BLaER1 treated with 17β-estradiol and CSF1 and Interleukin-3, amounts not matched to agents 10 nM and 100 nM (cell line): Measurements from ENCODE around the gene SOD2.
"Not testable (repeated sequence)": the region's sequence is repeated elsewhere in the genome, so short reads cannot be mapped to it uniquely, and the experiment has no call there.

Source experiments
- H3K27ac ChIP-seq, 11 experiments: shearing (Covaris generic); formaldehyde crosslinking; 2 replicates each; pipeline ENCODE4 v1.8.1; 2022
- H3K27me3 ChIP-seq, 11 experiments: shearing (Covaris generic); formaldehyde crosslinking; 2 replicates each; pipeline ENCODE4 v1.8.1; 2022
- H3K36me3 ChIP-seq, 11 experiments: shearing (Covaris generic); formaldehyde crosslinking; 2 replicates each; pipeline ENCODE4 v1.8.1; 2022
- H3K4me1 ChIP-seq, 10 experiments: shearing (Covaris generic); formaldehyde crosslinking; 2 replicates each; pipeline ENCODE4 v1.8.1; 2022
- H3K4me2 ChIP-seq, 11 experiments: shearing (Covaris generic); formaldehyde crosslinking; 2 replicates each; pipeline ENCODE4 v1.8.1; 2022
- H3K4me3 ChIP-seq, 10 experiments: shearing (Covaris generic); formaldehyde crosslinking; 2 replicates each; pipeline ENCODE4 v1.8.1; 2022
- H3K9ac ChIP-seq, 11 experiments: shearing (Covaris generic); formaldehyde crosslinking; 2 replicates each; pipeline ENCODE4 v1.8.1; 2022
- H3K9me3 ChIP-seq, 11 experiments: shearing (Covaris generic); formaldehyde crosslinking; replicated peaks in 1 of 11; 2 replicates each; pipeline ENCODE4 v1.8.1; 2022
- H4K20me1 ChIP-seq, 11 experiments: shearing (Covaris generic); formaldehyde crosslinking; 2 replicates each; pipeline ENCODE4 v1.8.1; 2022
- Cebpa-rat ChIP-seq, 11 experiments: shearing (Covaris generic); IDR thresholded peaks; 2 replicates each; pipeline ENCODE4 v1.8.1; 2022

The SOD2 gene

DNA sequence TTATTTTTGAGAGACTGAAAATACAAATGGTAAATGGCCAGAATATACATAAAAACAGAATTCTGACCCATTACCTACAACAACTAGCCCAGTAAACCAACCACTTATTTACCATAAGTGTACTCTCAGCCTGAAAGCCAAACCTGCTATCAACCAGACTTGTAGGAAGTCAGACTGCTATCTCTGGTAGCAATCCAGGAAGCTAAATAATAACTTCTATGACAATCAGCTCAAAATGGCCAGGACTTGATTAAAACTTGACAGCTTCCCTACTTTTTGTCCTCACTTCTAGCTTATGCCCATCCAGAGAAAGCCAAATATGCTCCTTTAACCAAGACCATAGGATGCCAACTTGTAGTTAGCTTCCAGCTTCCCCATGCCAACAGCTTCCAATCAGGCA lies 29.6 kb upstream of the SOD2 start:
- TF ChIP-seq Cebpa-rat (IDR thresholded peaks at IDR 0.05): no peak
- peaks cover 13 to 49% (median 22%) of the 10 kb centered on the region in 10 experiments; a peak in 19 of 20 replicates for H3K4me1 ChIP-seq
- H3K27ac ChIP-seq: no peak overlapping the region
- no peak overlapping the region for H3K4me3 ChIP-seq
- no peak overlapping the region for H3K4me2 ChIP-seq
- peaks cover 0 to 14% (median 2%) of the 10 kb centered on the region in 11 experiments; a peak in 11 of 22 replicates for H4K20me1 ChIP-seq
- no peaks in the 10 kb centered on the region for H3K27me3 ChIP-seq
- H3K9ac ChIP-seq: no peak overlapping the region
- H3K36me3 ChIP-seq: peaks cover 9 to 44% (median 29%) of the 10 kb centered on the region in 11 experiments; a peak in 20 of 22 replicates
- H3K9me3 ChIP-seq: peaks cover 5 to 14% (median 11%) of the 10 kb centered on the region in 11 experiments; a peak in 17 of 22 replicates

GRCh38 chr6:159721981-159722380 lies 28.9 kb upstream of the SOD2 start:
- H3K27me3 ChIP-seq, H3K9ac ChIP-seq, H3K4me3 ChIP-seq, H3K4me2 ChIP-seq, H3K27ac ChIP-seq: not testable (repeated sequence)
- Histone ChIP-seq H3K36me3 (peaks cover 9 to 44% (median 29%) of the 10 kb centered on the region in 11 experiments; a peak in 20 of 22 replicates), H3K4me1 (peaks cover 17 to 56% (median 24%) of the 10 kb centered on the region in 10 experiments), H4K20me1 (peaks cover 0 to 11% (median 0%) of the 10 kb centered on the region in 11 experiments; a peak in 5 of 22 replicates), H3K9me3 (peaks cover 5 to 14% (median 11%) of the 10 kb centered on the region in 11 experiments; a peak in 17 of 22 replicates)

DNA sequence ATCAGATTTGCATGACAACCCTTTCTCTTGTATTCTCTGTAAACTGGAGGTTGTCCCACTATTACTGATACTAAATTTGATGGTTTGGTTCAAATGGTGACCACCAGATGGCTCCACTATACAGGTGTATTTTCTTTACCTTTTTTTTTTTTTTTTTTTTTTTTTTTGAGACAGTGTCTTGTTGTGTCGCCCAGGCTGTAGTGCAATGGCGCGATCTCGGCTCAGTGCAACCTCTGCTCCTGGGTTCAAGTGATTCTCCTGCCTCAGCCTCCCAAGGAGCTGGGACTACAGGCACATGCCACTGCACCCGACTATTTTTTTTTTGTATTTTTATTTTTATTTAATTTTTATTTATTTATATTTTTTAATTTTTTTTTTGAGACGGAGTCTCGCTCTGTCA lies 27.7 kb upstream of the SOD2 start:
- Histone ChIP-seq H3K4me2 (no peak overlapping the region), H4K20me1 (peaks cover 0 to 11% (median 0%) of the 10 kb centered on the region in 11 experiments; a peak in 5 of 22 replicates), H3K27me3 (no peaks in the 10 kb centered on the region), H3K27ac (no peak overlapping the region), H3K36me3 (peaks cover 9 to 44% (median 30%) of the 10 kb centered on the region in 11 experiments; a peak in 20 of 22 replicates), H3K9ac (no peak overlapping the region), H3K4me3 (no peak overlapping the region), H3K9me3 (peaks cover 5 to 14% (median 11%) of the 10 kb centered on the region in 11 experiments; a peak in 17 of 22 replicates), H3K4me1 (peaks cover 17 to 66% (median 32%) of the 10 kb centered on the region in 10 experiments)
- no peak for TF ChIP-seq Cebpa-rat (IDR thresholded peaks at IDR 0.05)

GRCh38 chr6:159719287-159719686 lies 26.2 kb upstream of the SOD2 start:
- Histone ChIP-seq H3K27ac (peak overlapping the region in 3 of 11 experiments; percentile 5 to 27 (median 22); a peak in 1 of 22 replicates), H3K4me1 (peaks cover 18 to 66% (median 33%) of the 10 kb centered on the region in 10 experiments; a peak in 19 of 20 replicates), H3K9me3 (peaks cover 5 to 14% (median 11%) of the 10 kb centered on the region in 11 experiments; a peak in 17 of 22 replicates), H4K20me1 (peaks cover 0 to 11% (median 0%) of the 10 kb centered on the region in 11 experiments; a peak in 5 of 22 replicates), H3K4me3 (no peak overlapping the region), H3K27me3 (no peaks in the 10 kb centered on the region), H3K9ac (no peak overlapping the region), H3K36me3 (peaks cover 9 to 40% (median 35%) of the 10 kb centered on the region in 11 experiments; a peak in 20 of 22 replicates), H3K4me2 (peak overlapping the region in 3 of 11 experiments; percentile 30 to 94 (median 88); a peak in 2 of 22 replicates)
- no peak for TF ChIP-seq Cebpa-rat (IDR thresholded peaks at IDR 0.05)

DNA sequence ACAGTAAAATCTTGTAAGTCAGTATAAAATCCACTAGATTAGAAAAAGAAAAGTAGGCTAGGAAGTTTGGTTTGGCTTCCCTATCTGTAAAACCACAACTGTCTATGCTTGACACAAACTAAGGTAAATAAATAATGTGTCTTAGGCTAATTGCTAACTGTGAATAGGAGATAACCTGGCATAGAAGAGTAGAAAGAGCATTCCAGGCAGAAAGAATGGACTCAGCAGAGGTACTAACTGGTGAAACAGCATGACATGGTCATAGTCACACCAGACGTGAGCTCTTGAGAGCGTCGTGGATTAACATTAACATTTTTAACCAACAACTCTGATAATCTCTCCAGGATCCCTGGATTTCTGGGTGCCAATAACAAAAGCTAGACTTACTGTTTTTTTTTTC lies 25.6 kb upstream of the SOD2 start:
- Histone ChIP-seq H4K20me1 (peaks cover 0 to 11% (median 0%) of the 10 kb centered on the region in 11 experiments; a peak in 5 of 22 replicates), H3K36me3 (peaks cover 9 to 35% (median 29%) of the 10 kb centered on the region in 11 experiments; a peak in 20 of 22 replicates), H3K27ac (peak overlapping the region in 5 of 11 experiments; percentile 5 to 27 (median 19); a peak in 7 of 22 replicates), H3K4me2 (peak overlapping the region in 3 of 11 experiments; percentile 30 to 94 (median 88); a peak in 5 of 22 replicates), H3K4me1 (peaks cover 18 to 66% (median 33%) of the 10 kb centered on the region in 10 experiments; a peak in 19 of 20 replicates), H3K9ac (no peak overlapping the region), H3K4me3 (no peak overlapping the region), H3K27me3 (no peaks in the 10 kb centered on the region), H3K9me3 (peaks cover 5 to 12% (median 9%) of the 10 kb centered on the region in 11 experiments; a peak in 17 of 22 replicates)
- TF ChIP-seq Cebpa-rat (IDR thresholded peaks at IDR 0.05): no peak

GRCh38 chr6:159716247-159717096 lies 23.4 kb upstream of the SOD2 start:
- peaks cover 0 to 7% (median 0%) of the 10 kb centered on the region in 11 experiments; a peak in 4 of 22 replicates for H4K20me1 ChIP-seq
- H3K36me3 ChIP-seq: peaks cover 0 to 15% (median 8%) of the 10 kb centered on the region in 11 experiments; a peak in 12 of 22 replicates
- no peaks in the 10 kb centered on the region for H3K27me3 ChIP-seq
- H3K4me1 ChIP-seq: peaks cover 18 to 66% (median 31%) of the 10 kb centered on the region in 10 experiments; a peak in 19 of 20 replicates
- peaks cover 0 to 6% (median 0%) of the 10 kb centered on the region in 11 experiments; a peak in 2 of 22 replicates for H3K9me3 ChIP-seq
- H3K4me3 ChIP-seq: peak overlapping the region in 1 of 10 experiments; percentile 18; a peak in 1 of 20 replicates
- peak overlapping the region in 9 of 11 experiments; percentile 13 to 94 (median 66); a peak in 18 of 22 replicates for H3K4me2 ChIP-seq
- H3K9ac ChIP-seq: peak overlapping the region in 7 of 11 experiments; percentile 14 to 64 (median 59); a peak in 11 of 22 replicates
- H3K27ac ChIP-seq: peak overlapping the region; percentile 35 to 89 (median 69); a peak in 21 of 22 replicates
- TF ChIP-seq Cebpa-rat (IDR thresholded peaks at IDR 0.05): peak in 9 of 11 experiments; percentile 12 to 93 (median 65); a peak in 9 of 22 replicates

- peaks cover 0 to 4% (median 0%) of the 10 kb centered on the region in 11 experiments; a peak in 4 of 22 replicates for H4K20me1 ChIP-seq
- peak overlapping the region in 4 of 11 experiments; percentile 22 to 64 (median 63); a peak in 7 of 22 replicates for H3K9ac ChIP-seq
- TF ChIP-seq Cebpa-rat (IDR thresholded peaks at IDR 0.05): no peak
- H3K4me3 ChIP-seq: no peak overlapping the region
- H3K27me3 ChIP-seq: no peaks in the 10 kb centered on the region
- H3K27ac ChIP-seq: peak overlapping the region in 9 of 11 experiments; percentile 12 to 89 (median 77); a peak in 16 of 22 replicates
- H3K4me1 ChIP-seq: peaks cover 18 to 66% (median 31%) of the 10 kb centered on the region in 10 experiments; a peak in 19 of 20 replicates
- peaks cover 0 to 7% (median 1%) of the 10 kb centered on the region in 11 experiments; a peak in 9 of 22 replicates for H3K9me3 ChIP-seq
- H3K4me2 ChIP-seq: peak overlapping the region; percentile 19 to 94 (median 51); a peak in 20 of 22 replicates
- peaks cover 0 to 15% (median 8%) of the 10 kb centered on the region in 11 experiments; a peak in 12 of 22 replicates for H3K36me3 ChIP-seq
These were observed 22.6 kb upstream of the SOD2 start for GRCh38 chr6:159715605-159716004.

DNA sequence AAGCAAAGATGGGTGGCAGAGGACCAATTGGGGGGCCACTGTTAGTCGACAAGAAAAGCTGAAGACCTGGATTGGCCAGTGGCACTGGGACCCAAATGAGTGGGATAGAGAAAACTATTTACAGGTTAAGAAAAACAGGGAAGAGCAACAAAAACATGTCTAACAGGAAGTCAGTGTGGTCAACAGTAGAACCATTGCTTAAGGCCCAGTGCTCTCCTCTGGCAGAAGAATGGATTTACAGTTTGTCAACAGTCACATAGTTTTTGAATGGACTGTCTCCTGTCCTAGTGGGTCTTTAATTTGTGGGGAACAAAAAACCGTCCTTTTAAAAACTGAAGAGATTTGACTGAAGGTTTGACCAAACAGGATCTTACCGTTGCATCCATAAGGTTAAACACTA lies 22.1 kb upstream of the SOD2 start:
- Histone ChIP-seq H4K20me1 (no peaks in the 10 kb centered on the region; a peak in 2 of 22 replicates), H3K27ac (peak overlapping the region in 9 of 11 experiments; percentile 12 to 89 (median 77); a peak in 17 of 22 replicates), H3K4me2 (peak overlapping the region; percentile 19 to 94 (median 51)), H3K4me1 (peaks cover 18 to 66% (median 31%) of the 10 kb centered on the region in 10 experiments; a peak in 19 of 20 replicates), H3K4me3 (no peak overlapping the region), H3K9ac (peak overlapping the region in 4 of 11 experiments; percentile 22 to 64 (median 63); a peak in 7 of 22 replicates), H3K27me3 (no peaks in the 10 kb centered on the region), H3K9me3 (peaks cover 0 to 12% (median 5%) of the 10 kb centered on the region in 11 experiments; a peak in 10 of 22 replicates), H3K36me3 (peaks cover 0 to 15% (median 8%) of the 10 kb centered on the region in 11 experiments; a peak in 12 of 22 replicates)
- no peak for TF ChIP-seq Cebpa-rat (IDR thresholded peaks at IDR 0.05)
